HepG2 (cell line): Measurements from ENCODE around the gene BSG.

ENCODE experiments used
- CTCF ChIP-seq: sonication (generic); formaldehyde crosslinking; IDR thresholded peaks from 2 replicates; pipeline ENCODE4 v1.5.0; 2020; ENCODE audit warnings: mild to moderate bottlenecking, missing genetic modification reagents, moderate library complexity
- ELK4 ChIP-seq: sonication (generic); formaldehyde crosslinking; IDR thresholded peaks from 2 replicates; pipeline ENCODE4 v1.9.0; 2021; ENCODE audit warnings: missing genetic modification reagents, borderline replicate concordance
- HNRNPLL ChIP-seq: fragments of 200-400 bp; formaldehyde crosslinking; IDR thresholded peaks from 2 replicates; pipeline ENCODE4 v1.6.1; 2017; ENCODE audit warnings: mild to moderate bottlenecking, low read depth, low read length; ENCODE audit not compliant: poor library complexity, severe bottlenecking
- NFYB ChIP-seq: sonication (generic); formaldehyde crosslinking; IDR thresholded peaks from 2 replicates; pipeline ENCODE4 v1.4.0; 2020; ENCODE audit warnings: missing genetic modification reagents
- POLR2AphosphoS2 ChIP-seq: IDR thresholded peaks from 2 replicates; pipeline ENCODE4 v1.6.1; 2011; ENCODE audit warnings: low read depth, low read length, improper control_type of control experiment
- RNF2 ChIP-seq: fragments of 450-650 bp; conservative IDR thresholded peaks from 2 replicates; pipeline ENCODE4 v1.6.1; 2016; ENCODE audit warnings: low read depth
- SMARCC2 ChIP-seq: fragments of 450-650 bp; IDR thresholded peaks from 2 replicates; pipeline ENCODE4 v1.6.1; 2017; ENCODE audit warnings: antibody characterized with exemption, mild to moderate bottlenecking
- SMC3 ChIP-seq: IDR thresholded peaks from 2 replicates; pipeline ENCODE4 v1.6.1; 2011; ENCODE audit warnings: low read length, improper control_type of control experiment
- TCF12 ChIP-seq, 2 experiments: fragments of 450-650 bp in 1 of 2; sonication (generic) in 1 of 2; formaldehyde crosslinking in 1 of 2; IDR thresholded peaks; 2 replicates each; pipeline versions ENCODE4 v1.6.1 to v1.8.0; 2017 to 2022; ENCODE audit warnings: antibody characterized with exemption in 1 of 2, mild to moderate bottlenecking in 1 of 2, missing genetic modification reagents in 1 of 2, moderate library complexity in 1 of 2
- ZBTB14 ChIP-seq: sonication (generic); formaldehyde crosslinking; IDR thresholded peaks from 2 replicates; pipeline ENCODE4 v1.4.0; 2020; ENCODE audit warnings: missing genetic modification reagents
- ZNF280D ChIP-seq: sonication (generic); formaldehyde crosslinking; IDR thresholded peaks from 2 replicates; pipeline ENCODE4 v1.5.1; 2020; ENCODE audit warnings: mild to moderate bottlenecking, missing genetic modification reagents

GRCh38 chr19:625257-625656 lies 52.9 kb downstream of the BSG start:
- no peak for TF ChIP-seq CTCF (CRISPR knock-in tag)
- no peak for TF ChIP-seq SMARCC2
- no peak for TF ChIP-seq ELK4 (CRISPR knock-in tag)
- no peak for TF ChIP-seq ZNF280D (CRISPR knock-in tag)
- no peak for TF ChIP-seq RNF2
- no peak for TF ChIP-seq SMC3
- TF ChIP-seq TCF12 (IDR thresholded peaks at IDR 0.05), result no peak
- TF ChIP-seq TCF12 (CRISPR knock-in tag; IDR thresholded peaks at IDR 0.05), result no peak
- TF ChIP-seq NFYB (CRISPR knock-in tag), result no peak
- no peak for TF ChIP-seq ZBTB14 (CRISPR knock-in tag)
- TF ChIP-seq HNRNPLL, result no peak
- no peak for TF ChIP-seq POLR2AphosphoS2
